ENCODE results near the gene FRMPD2.
"Not testable (repeated sequence)": the region's sequence is repeated elsewhere in the genome, so short reads cannot be mapped to it uniquely, and the experiment has no call there.

FRMPD2 gene

GRCh38 chr10:48248462-48248861 is 26.0 kb downstream of the FRMPD2 start:
- in situ Hi-C loops (cut with MboI; ENCODE audit: low pct_unique_long_range_greater_than_20kb, low sequenced_read_pairs, unreplicated experiment): no loop called here
- TF ChIP-seq CTCF (IDR thresholded peaks at IDR 0.05; ENCODE audit: extremely low read depth, insufficient read depth, missing control alignments): no peak
- no peak for DNase-seq (ENCODE audit: low spot score)

DNA sequence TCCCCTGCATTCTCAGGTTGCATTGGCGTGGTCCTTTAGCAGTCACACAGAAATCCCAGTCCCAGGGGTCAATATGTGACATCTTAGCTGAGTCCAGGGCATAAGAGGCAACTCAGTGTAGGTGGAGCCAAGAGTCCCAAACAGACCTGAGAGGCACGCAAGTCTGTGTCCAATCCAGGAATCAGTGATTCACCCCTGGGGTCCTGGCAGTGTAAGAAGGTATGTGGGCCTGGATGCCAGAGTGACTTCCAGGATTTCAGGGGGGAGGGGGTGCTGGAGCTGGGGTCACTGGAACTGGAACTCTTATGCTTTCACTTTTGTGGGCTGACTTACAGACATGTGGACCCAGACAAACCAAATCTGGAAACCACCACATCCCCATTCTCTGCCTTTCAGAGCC is 26.8 kb downstream of the FRMPD2 start:
- in situ Hi-C loops (cut with MboI; ENCODE audit: low pct_unique_long_range_greater_than_20kb, low sequenced_read_pairs, unreplicated experiment): no loop called here
- no peak for TF ChIP-seq CTCF (IDR thresholded peaks at IDR 0.05; ENCODE audit: extremely low read depth, insufficient read depth, missing control alignments)
- DNase-seq (ENCODE audit: low spot score): no peak

- no peak for DNase-seq (ENCODE audit: low spot score)
- no peak for TF ChIP-seq CTCF (IDR thresholded peaks at IDR 0.05; ENCODE audit: extremely low read depth, insufficient read depth, missing control alignments)
- in situ Hi-C loops (cut with MboI; ENCODE audit: low pct_unique_long_range_greater_than_20kb, low sequenced_read_pairs, unreplicated experiment): no loop called here
Measured at GRCh38 chr10:48246501-48246900, 28.0 kb downstream of the FRMPD2 start.

- in situ Hi-C loops (cut with MboI; ENCODE audit: low pct_unique_long_range_greater_than_20kb, low sequenced_read_pairs, unreplicated experiment): no loop called here
- no peak for DNase-seq (ENCODE audit: low spot score)
- no peak for TF ChIP-seq CTCF (IDR thresholded peaks at IDR 0.05; ENCODE audit: extremely low read depth, insufficient read depth, missing control alignments)
Measured at GRCh38 chr10:48245977-48246376, 28.5 kb downstream of the FRMPD2 start.

DNA sequence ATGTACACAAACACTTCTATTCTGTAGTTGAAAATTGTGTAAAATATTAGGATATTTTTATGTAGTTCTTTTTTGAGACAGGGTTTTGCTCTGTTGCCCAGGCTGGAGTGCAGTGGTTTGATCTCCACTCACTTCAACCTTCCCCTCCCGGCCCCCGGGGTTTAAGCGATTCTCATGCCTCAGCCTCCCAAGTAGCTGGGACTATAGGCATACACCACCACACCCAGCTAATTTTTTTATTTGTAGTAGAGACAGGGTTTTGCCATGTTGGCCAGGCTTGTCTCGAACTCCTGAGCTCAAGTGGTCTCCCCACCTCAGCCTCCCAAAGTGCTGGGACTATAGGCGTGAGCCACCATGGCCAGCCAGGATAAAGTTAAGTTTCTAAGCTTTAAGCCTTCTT is 30.6 kb downstream of the FRMPD2 start:
- in situ Hi-C loops (cut with MboI; ENCODE audit: low pct_unique_long_range_greater_than_20kb, low sequenced_read_pairs, unreplicated experiment); DNase-seq (ENCODE audit: low spot score): not testable (repeated sequence)

- TF ChIP-seq CTCF (IDR thresholded peaks at IDR 0.05; ENCODE audit: extremely low read depth, insufficient read depth, missing control alignments): no peak
- DNase-seq (ENCODE audit: low spot score): no peak
- in situ Hi-C loops (cut with MboI; ENCODE audit: low pct_unique_long_range_greater_than_20kb, low sequenced_read_pairs, unreplicated experiment): no loop called here
Measured at GRCh38 chr10:48243487-48243886, 31.0 kb downstream of the FRMPD2 start.

DNA sequence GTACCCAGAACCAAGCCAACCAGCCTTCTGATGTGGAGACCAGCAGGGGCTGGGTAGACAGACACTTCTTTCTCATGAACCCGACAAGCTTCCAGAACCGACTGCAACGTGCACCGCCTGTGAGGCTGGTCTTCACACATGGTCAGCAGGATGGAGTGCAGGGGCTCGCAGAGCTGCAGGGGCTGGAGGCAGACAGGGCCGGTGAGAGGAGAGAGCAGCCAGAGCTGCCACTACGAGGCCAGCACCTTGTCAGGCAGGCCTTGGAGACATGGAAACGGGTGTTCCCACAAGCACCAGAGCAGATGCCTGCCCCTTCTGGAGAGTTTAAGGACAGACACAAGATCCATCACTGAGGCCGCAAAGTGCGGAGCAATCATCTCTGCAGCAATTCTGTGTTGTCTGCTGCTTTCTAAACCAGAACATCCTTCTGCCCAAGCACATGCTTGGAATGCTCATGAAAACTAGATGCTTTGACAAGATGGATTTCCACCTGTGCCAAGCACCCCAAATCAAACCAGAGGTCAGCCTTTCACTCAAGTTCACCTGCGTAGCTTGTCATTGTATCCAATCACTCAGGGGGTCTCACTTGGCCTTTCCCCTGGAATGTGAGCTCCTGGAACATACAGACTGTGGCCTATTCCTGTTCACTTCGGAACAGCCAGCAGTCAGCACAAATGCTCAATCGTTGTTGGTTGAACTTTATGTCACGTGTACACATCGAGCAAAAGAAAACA is 32.2 kb downstream of the FRMPD2 start:
- no peak for TF ChIP-seq CTCF (IDR thresholded peaks at IDR 0.05; ENCODE audit: extremely low read depth, insufficient read depth, missing control alignments)
- DNase-seq (ENCODE audit: low spot score): no peak
- in situ Hi-C loops (cut with MboI; ENCODE audit: low pct_unique_long_range_greater_than_20kb, low sequenced_read_pairs, unreplicated experiment): no loop called here

All from GM13977 (cell line).